Hematopoietic multipotent progenitor cell treated with erythropoietin and hydrocortisone succinate and interleukin-3 and kit ligand, for 4 days (in vitro differentiated cells): Measurements from ENCODE around the gene CDK5R2.
"Not testable (repeated sequence)": the region's sequence is repeated elsewhere in the genome, so short reads cannot be mapped to it uniquely, and the experiment has no call there.

Source experiments
- DNase-seq: peaks from one replicate; pipeline ENCODE4 v3.0.0-alpha.2; 2015

The CDK5R2 gene

GRCh38 chr2:218959141-218959731 lies at the start of gene CDK5R2:
Gene CDK5R2 (plus strand): TSS chr2:218959666. CDS start chr2:218959821, 155 bp downstream.
- DNase-seq = peak; percentile 91

GRCh38 chr2:218910741-218911140 lies 48.7 kb upstream of the CDK5R2 start:
- DNase-seq = no peak

- DNase-seq = no peak
Observed at GRCh38 chr2:218920504-218920903, 39.0 kb upstream of the CDK5R2 start.

GRCh38 chr2:218924757-218925156 lies 34.7 kb upstream of the CDK5R2 start:
- DNase-seq = peak; percentile 10

DNA sequence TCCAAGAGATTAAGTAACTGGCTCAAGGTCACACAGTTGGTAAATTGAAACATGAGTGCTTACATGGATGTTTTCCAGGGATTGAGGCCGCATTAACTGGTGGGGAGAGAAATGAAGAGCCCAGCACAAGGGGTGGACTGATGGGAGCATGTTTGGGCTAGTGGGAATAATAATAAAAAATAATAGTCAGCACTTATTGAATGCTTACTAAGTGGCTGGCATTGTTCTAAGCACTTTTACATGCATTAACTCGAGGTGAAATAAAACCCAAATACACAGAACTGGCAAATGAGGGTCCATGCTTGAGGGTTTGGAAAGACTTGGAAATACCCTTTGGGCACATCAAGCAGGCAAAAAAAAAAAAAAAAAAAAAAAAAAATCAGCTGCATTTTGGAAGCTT lies 34.0 kb upstream of the CDK5R2 start:
- no peak for DNase-seq

- no peak for DNase-seq
Observed at GRCh38 chr2:218927422-218927821, 32.0 kb upstream of the CDK5R2 start.

- no peak for DNase-seq
Observed at GRCh38 chr2:218927876-218928275, 31.6 kb upstream of the CDK5R2 start.

DNA sequence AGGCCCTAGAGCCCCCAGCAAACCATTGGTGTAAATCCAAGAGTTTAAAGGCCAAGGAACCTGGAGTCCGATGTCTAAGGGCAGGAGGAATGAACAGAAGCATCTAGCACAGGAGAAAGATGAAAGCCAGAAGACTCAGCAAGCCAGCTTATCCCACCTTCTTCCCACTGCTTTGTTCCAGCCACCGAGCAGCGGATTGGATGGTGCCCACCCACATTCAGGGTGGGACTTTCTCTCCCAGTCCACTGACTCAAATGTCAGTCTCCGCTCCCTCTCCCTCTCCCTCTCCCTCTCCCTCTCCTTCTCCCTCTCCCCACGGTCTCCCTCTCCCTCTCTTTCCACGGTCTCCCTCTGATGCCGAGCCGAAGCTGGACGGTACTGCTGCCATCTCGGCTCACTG lies 29.0 kb upstream of the CDK5R2 start:
- not testable (repeated sequence) for DNase-seq

DNA sequence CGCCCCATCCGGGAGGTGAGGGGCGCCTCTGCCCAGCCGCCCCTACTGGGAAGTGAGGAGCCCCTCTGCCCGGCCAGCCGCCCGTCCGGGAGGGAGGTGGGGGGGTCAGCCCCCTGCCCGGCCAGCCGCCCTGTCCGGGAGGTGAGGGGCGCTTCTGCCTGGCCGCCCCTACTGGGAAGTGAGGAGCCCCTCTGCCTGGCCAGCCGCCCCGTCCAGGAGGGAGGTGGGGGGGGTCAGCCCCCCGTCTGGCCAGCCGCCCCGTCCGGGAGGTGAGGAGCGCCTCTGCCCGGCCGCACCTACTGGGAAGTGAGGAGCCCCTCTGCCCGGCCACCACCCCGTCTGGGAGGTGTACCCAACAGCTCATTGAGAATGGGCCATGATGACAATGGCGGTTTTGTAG lies 27.7 kb upstream of the CDK5R2 start:
- DNase-seq = not testable (repeated sequence)

DNA sequence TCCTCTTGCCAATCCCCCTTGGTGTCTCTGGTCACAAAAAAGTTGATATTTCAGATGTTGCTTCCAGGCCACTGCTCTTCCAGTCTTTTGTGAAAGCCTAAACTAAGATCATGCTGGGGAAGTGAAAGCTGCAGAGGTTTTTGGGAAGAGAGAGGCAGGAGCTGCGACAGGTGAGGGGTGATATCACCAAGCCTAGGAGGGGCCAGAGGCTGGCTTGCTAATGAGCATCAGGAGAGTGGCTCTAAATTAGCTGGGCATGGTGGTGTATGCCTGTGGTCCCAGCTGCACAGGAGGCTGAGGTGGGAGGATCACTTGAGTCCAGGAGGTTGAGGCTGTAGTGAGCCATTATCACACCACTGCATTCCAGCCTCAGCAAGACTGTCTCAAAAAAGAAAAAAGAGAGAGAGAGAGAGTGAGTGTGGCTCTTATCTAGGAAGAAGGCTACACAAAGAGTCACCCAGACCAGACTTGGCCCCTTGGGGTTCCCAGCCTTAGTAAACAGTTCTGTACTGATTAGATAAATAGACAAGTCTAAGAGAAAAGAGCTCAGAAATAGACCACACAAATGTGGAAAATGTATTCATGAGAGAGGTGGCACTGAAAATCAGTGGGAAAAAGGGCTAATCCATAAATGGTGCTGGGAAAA lies 14.6 kb upstream of the CDK5R2 start:
- peak; percentile 19 for DNase-seq

GRCh38 chr2:218946621-218947020 lies 12.8 kb upstream of the CDK5R2 start:
- DNase-seq = no peak

- DNase-seq = no peak
Observed at GRCh38 chr2:218952160-218952559, 7.3 kb upstream of the CDK5R2 start.

DNA sequence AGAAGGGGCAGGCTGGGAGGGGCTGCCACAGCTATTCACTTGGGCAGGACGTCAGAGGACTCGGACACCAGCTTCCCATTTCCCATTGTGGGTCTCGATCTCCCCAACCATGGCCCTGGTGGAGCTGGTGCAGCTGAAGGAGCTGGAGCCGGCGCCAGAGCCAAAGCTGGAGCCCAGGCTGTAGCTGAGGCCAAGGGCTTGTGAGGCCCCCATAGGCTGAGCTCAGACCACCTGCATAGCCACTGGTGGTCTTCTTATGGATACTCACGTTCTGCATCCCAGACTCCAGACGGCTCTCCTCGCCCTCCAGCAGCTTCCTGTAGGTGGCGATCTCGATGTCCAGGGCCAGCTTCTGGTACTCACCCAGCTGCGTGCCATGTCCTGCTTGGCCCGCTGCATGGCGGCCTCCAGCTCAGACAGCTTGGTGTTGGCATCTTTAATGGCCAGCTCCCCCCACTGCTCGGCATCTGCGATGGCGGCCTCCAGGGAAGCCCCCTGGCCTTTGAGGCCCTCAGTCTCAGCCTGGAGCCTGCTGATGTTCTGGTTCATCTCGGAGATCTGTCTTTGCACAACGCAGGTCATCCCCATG lies 6.0 kb upstream of the CDK5R2 start:
- no peak for DNase-seq

- no peak for DNase-seq
Observed at GRCh38 chr2:218954541-218955300, 4.7 kb upstream of the CDK5R2 start.

GRCh38 chr2:218956039-218956438 lies 3.4 kb upstream of the CDK5R2 start:
- no peak for DNase-seq

GRCh38 chr2:218957671-218958070 lies 1.8 kb upstream of the CDK5R2 start:
- no peak for DNase-seq

DNA sequence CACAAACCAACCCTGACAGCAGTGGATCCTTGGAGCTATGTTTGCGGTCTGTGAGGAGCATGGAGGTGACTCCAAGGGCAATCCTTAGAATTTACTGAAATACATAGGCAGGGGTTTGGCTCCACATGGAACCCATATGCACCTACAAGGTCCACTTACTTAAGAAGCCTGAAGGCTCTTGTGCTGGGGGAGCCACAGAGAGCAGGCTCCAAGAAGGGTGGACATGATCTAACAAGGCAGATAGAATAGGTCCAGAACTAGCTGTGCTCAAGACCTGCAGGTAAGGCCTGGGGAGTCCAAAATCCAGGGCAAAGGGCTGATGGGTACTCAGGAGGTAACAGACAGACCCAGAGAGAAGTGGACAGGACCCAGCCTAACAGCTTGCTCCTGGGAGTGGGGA lies 1.2 kb upstream of the CDK5R2 start:
- DNase-seq = no peak

- DNase-seq = no peak
Observed at GRCh38 chr2:218959761-218960308, 369 bp downstream of the CDK5R2 start.

DNA sequence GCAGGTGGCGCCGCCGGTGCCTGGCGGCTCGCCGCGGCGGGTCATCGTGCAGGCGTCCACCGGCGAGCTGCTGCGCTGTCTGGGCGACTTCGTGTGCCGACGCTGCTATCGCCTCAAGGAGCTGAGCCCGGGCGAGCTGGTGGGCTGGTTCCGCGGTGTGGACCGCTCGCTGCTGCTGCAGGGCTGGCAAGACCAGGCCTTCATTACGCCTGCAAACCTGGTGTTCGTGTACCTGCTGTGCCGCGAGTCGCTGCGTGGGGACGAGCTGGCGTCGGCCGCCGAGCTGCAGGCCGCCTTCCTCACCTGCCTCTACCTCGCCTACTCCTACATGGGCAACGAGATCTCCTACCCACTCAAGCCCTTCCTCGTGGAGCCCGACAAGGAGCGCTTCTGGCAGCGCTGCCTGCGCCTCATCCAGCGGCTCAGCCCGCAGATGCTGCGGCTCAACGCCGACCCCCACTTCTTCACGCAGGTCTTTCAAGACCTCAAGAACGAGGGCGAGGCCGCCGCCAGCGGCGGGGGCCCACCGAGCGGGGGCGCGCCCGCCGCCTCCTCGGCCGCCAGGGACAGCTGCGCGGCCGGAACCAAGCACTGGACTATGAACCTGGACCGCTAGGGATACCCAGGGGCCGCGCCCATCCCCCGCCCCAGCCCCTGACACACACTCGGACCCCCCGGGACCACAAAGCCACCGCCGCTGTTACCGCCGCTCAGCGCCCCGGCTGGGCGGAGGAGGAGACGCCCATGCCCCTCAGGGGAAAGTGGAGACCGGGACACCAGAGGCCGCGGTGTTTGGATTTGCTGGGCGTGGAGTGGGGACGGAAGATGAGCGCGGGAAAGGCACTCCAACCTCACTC lies 1.1 kb downstream of the CDK5R2 start:
- DNase-seq = no peak

DNA sequence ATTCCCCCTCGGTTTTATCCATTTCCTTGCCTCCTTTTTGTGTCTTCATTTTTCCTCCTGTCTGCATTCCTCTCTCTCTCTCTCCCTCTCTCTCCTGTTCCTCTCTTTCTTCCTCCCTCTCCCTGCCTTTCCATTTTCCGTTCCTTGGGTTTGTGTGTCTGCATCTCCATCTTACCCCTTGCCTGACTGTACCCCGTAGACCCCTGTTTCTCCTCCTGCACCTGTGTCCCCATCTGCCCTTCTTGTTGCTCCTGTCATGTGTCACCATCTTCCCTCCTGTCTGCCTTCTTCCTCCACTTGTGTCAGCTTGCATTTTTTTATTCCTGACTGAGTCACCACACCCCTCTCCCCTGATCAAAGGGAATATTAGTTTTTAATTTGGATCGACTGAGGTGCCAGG lies 1.8 kb downstream of the CDK5R2 start:
- no peak for DNase-seq

GRCh38 chr2:218961651-218962570 lies 2.4 kb downstream of the CDK5R2 start:
- DNase-seq = peak; percentile 49
